Vagina (tissue), 2 donors: ENCODE measurements around the gene PHF14. TPM values are rescaled to one million over a fixed set of nuclear protein-coding genes. Genes with fewer than 3 reads are reported as not detected.

Source experiments
- DNase-seq, 2 donors: peaks; one replicate each; pipeline ENCODE4 v3.0.0-alpha.2; 2017; ENCODE audit errors: extremely low spot score in 2 of 2
- H3K27ac ChIP-seq: fragments of 200-600 bp; sonication (generic); one replicate; pipeline ENCODE4 v1.5.1; 2019
- H3K27me3 ChIP-seq: fragments of 200-600 bp; sonication (generic); one replicate; pipeline ENCODE4 v1.5.1; 2019
- H3K36me3 ChIP-seq, 2 donors: fragments of 200-600 bp; sonication (generic); one replicate each; pipeline ENCODE4 v1.5.1; 2017 to 2019
- H3K4me1 ChIP-seq: fragments of 200-600 bp; sonication (generic); one replicate; pipeline ENCODE4 v1.5.1; 2019
- H3K4me3 ChIP-seq, 2 donors: fragments of 200-600 bp; sonication (generic); 1 replicate in 1 of 2; 2 replicates in 1 of 2; pipeline ENCODE4 v1.5.1; 2016 to 2019
- H3K9me3 ChIP-seq: fragments of 200-600 bp; sonication (generic); one replicate; pipeline ENCODE4 v1.5.1; 2019
- POLR2A ChIP-seq, 2 donors: fragments of 450-650 bp; IDR thresholded peaks; one replicate each; pipeline ENCODE4 v1.6.1; 2017; ENCODE audit warnings: antibody characterized with exemption in 2 of 2, mild to moderate bottlenecking in 2 of 2, moderate library complexity in 2 of 2
- POLR2AphosphoS5 ChIP-seq, 2 donors: sonication (generic); formaldehyde crosslinking; IDR thresholded peaks; one replicate each; pipeline ENCODE4 v1.9.0; 2017; ENCODE audit warnings: antibody characterized with exemption in 2 of 2, mild to moderate bottlenecking in 2 of 2, low read depth in 1 of 2; ENCODE audit not compliant: insufficient read depth in 1 of 2
- intact Hi-C: fragments of 100-400 bp; cut with DNase I; formaldehyde crosslinking; loops from one replicate; pipeline ENCODE4 v1.15.1; 2023
- total RNA-seq: library from RNA; depleted of rRNA; stranded (reverse); fragments of >200 nt; gene quantifications from one replicate; pipeline ENCODE4 v1.2.3, GENCODE V29; 2016
- TF ChIP-seq, protein P1 (sequence below), 3 experiments: fragments of 450-650 bp in 2 of 3; fragments of 200-600 bp in 1 of 3; sonication (generic) in 1 of 3; IDR thresholded peaks; one replicate each; pipeline ENCODE4 v1.5.1; 2017 to 2019; ENCODE audit warnings: antibody characterized with exemption in 3 of 3, mild to moderate bottlenecking in 2 of 3, moderate library complexity in 2 of 3

PHF14 gene
- total RNA-seq, 1 donor from 2014 or later, result 43.5 TPM

- H3K4me1 ChIP-seq, result peaks cover 5% of the 10 kb centered on the region
- DNase-seq, result no peak
- peaks cover 0 to 7% of the 10 kb centered on the region in 2 donors for H3K36me3 ChIP-seq
- intact Hi-C loops, result no loop called here
- H3K4me3 ChIP-seq, result no peak overlapping the region
- TF ChIP-seq POLR2AphosphoS5 (IDR thresholded peaks at IDR 0.05; ENCODE audit: insufficient read depth in 1 of 2, low read depth in 1 of 2), result no peak
- TF ChIP-seq, protein P1, sequence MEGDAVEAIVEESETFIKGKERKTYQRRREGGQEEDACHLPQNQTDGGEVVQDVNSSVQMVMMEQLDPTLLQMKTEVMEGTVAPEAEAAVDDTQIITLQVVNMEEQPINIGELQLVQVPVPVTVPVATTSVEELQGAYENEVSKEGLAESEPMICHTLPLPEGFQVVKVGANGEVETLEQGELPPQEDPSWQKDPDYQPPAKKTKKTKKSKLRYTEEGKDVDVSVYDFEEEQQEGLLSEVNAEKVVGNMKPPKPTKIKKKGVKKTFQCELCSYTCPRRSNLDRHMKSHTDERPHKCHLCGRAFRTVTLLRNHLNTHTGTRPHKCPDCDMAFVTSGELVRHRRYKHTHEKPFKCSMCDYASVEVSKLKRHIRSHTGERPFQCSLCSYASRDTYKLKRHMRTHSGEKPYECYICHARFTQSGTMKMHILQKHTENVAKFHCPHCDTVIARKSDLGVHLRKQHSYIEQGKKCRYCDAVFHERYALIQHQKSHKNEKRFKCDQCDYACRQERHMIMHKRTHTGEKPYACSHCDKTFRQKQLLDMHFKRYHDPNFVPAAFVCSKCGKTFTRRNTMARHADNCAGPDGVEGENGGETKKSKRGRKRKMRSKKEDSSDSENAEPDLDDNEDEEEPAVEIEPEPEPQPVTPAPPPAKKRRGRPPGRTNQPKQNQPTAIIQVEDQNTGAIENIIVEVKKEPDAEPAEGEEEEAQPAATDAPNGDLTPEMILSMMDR (IDR thresholded peaks at IDR 0.05), result no peak
- no peak for TF ChIP-seq POLR2A (IDR thresholded peaks at IDR 0.05)
- no peaks in the 10 kb centered on the region for H3K27me3 ChIP-seq
- no peak overlapping the region for H3K27ac ChIP-seq
- no peaks in the 10 kb centered on the region for H3K9me3 ChIP-seq
Measured at GRCh38 chr7:10998996-10999757, 25.5 kb downstream of the PHF14 start.

DNA sequence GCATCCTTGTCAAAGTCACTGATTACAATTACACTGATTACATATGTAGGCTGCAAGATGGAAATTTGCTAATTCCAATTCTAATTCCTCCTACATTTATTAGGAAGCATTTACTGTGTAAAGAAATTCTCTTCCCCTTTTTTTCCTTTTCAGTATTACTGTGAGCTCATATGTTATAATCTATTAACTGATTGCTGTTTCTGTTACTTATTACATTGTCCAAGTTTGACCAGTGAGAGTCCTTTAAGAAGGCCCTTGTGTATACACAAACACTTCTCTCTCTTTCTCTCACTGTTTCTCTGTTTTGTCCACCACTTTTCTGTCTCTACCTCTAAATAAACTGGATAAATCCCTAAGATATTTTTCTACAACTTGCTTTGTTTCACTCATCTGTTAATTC lies 31.5 kb downstream of the PHF14 start:
- Histone ChIP-seq H3K9me3 (no peaks in the 10 kb centered on the region), H3K27me3 (no peaks in the 10 kb centered on the region), H3K4me3 (no peak overlapping the region), H3K36me3 (no peaks in the 10 kb centered on the region), H3K27ac (no peak overlapping the region), H3K4me1 (no peaks in the 10 kb centered on the region)
- intact Hi-C loops, result no loop called here
- TF ChIP-seq POLR2A (IDR thresholded peaks at IDR 0.05) (no peak), POLR2AphosphoS5 (IDR thresholded peaks at IDR 0.05; ENCODE audit: insufficient read depth in 1 of 2, low read depth in 1 of 2) (no peak)
- TF ChIP-seq, protein P1 (IDR thresholded peaks at IDR 0.05), result no peak
- no peak for DNase-seq

- Histone ChIP-seq H3K9me3 (no peaks in the 10 kb centered on the region), H3K4me1 (no peaks in the 10 kb centered on the region), H3K4me3 (no peak overlapping the region), H3K36me3 (no peaks in the 10 kb centered on the region), H3K27me3 (no peaks in the 10 kb centered on the region), H3K27ac (no peak overlapping the region)
- no peak for DNase-seq
- intact Hi-C loops, result no loop called here
- TF ChIP-seq, protein P1 (IDR thresholded peaks at IDR 0.05), result no peak
- TF ChIP-seq POLR2A (IDR thresholded peaks at IDR 0.05) (no peak), POLR2AphosphoS5 (IDR thresholded peaks at IDR 0.05; ENCODE audit: insufficient read depth in 1 of 2, low read depth in 1 of 2) (no peak)
Measured at GRCh38 chr7:11006291-11006690, 32.6 kb downstream of the PHF14 start.

DNA sequence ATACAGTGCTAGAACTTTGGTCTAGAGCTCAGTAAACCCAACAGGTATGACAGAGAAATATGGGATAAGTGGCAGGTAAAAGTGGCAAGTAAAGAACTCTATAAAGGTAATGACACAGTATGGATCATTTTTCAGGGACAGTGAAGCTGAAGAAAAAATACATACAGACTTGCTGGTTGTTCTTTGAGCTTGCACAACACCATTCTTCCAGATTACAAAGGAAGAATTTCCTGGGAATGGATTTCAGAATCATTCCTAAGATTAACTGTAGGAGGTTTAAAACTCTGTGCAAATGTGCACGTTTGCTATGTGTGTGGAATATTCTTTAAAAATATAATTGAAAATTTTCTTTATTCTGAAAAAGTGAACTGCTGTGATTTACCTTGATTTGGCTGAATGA lies 36.0 kb downstream of the PHF14 start:
- peaks cover 0 to 9% of the 10 kb centered on the region in 2 donors for H3K36me3 ChIP-seq
- no peak overlapping the region for H3K4me3 ChIP-seq
- no peak overlapping the region for H3K27ac ChIP-seq
- no peak for DNase-seq
- intact Hi-C loops, result no loop called here
- TF ChIP-seq POLR2AphosphoS5 (IDR thresholded peaks at IDR 0.05; ENCODE audit: insufficient read depth in 1 of 2, low read depth in 1 of 2) (no peak), POLR2A (IDR thresholded peaks at IDR 0.05) (no peak)
- TF ChIP-seq, protein P1 (IDR thresholded peaks at IDR 0.05), result no peak
- no peaks in the 10 kb centered on the region for H3K4me1 ChIP-seq
- H3K9me3 ChIP-seq, result no peaks in the 10 kb centered on the region
- H3K27me3 ChIP-seq, result no peaks in the 10 kb centered on the region

GRCh38 chr7:11021468-11021867 lies 47.8 kb downstream of the PHF14 start:
- intact Hi-C loops, result no loop called here
- TF ChIP-seq, protein P1 (IDR thresholded peaks at IDR 0.05), result no peak
- TF ChIP-seq POLR2AphosphoS5 (IDR thresholded peaks at IDR 0.05; ENCODE audit: insufficient read depth in 1 of 2, low read depth in 1 of 2) (no peak), POLR2A (IDR thresholded peaks at IDR 0.05) (no peak)
- no peaks in the 10 kb centered on the region for H3K9me3 ChIP-seq
- H3K27me3 ChIP-seq, result no peaks in the 10 kb centered on the region
- DNase-seq, result no peak
- no peak overlapping the region for H3K4me3 ChIP-seq
- no peaks in the 10 kb centered on the region for H3K4me1 ChIP-seq
- H3K27ac ChIP-seq, result no peak overlapping the region
- H3K36me3 ChIP-seq, result peaks cover 0 to 13% of the 10 kb centered on the region in 2 donors
